HepG2 (cell line): ENCODE measurements around the gene KCNK18. TPM values are rescaled to one million over a fixed set of nuclear protein-coding genes. Genes with fewer than 3 reads are reported as not detected.

ENCODE experiments used
- ATAC-seq: fragments of 200-7000 bp; cut with Tn5 transposase; 3 replicates; pipeline ENCODE4 v1.9.1; 2020; ENCODE audit warnings: mild to moderate bottlenecking, moderate library complexity
- BruUV-seq: library from RNA; stranded (reverse); fragments of 400-500 nt; replicated peaks from 2 replicates; lab custom pipeline; 2021; lab: Mats Ljungman, UMichigan
- CTCF ChIA-PET: fragments of 300-600 bp; formaldehyde crosslinking; extraction: SDS; loops from one replicate; lab custom pipeline; 2021; ENCODE audit warnings: low total read pairs, inconsistent platforms, low intra/inter-chr PET ratio; lab: Yijun Ruan, JAX
- POLR2A ChIA-PET: fragments of 350-600 bp; sonication (Branson Sonifier 250); formaldehyde crosslinking; loops from one replicate; lab custom pipeline; 2020; ENCODE audit warnings: antibody characterized with exemption, inconsistent platforms; lab: Yijun Ruan, JAX
- DNase-seq: peaks from one replicate; pipeline ENCODE4 v3.0.0-alpha.2; 2015; ENCODE audit warnings: low spot score
- FAIRE-seq: peaks from 3 replicates; lab custom pipeline; 2011; peaks lifted over from hg19 to GRCh38; lab: Jason Lieb, UNC
- H2AFZ ChIP-seq: one replicate; pipeline ENCODE4 v1.6.1; 2011; ENCODE audit warnings: low read length, inconsistent platforms
- H3K27ac ChIP-seq: fragments of 300-600 bp; 3 replicates; pipeline ENCODE4 v1.8.0; 2011; ENCODE audit warnings: mixed run types, mild to moderate bottlenecking, mixed read lengths, low read length, inconsistent platforms; ENCODE audit not compliant: insufficient read depth; ENCODE audit errors: extremely low read length
- H3K27me3 ChIP-seq, 2 experiments: fragments of 200-600 bp in 1 of 2; 2 replicates in 1 of 2; 3 replicates in 1 of 2; pipeline versions ENCODE4 v1.6.0 to v1.8.0; 2011; ENCODE audit warnings: low read length in 2 of 2, mild to moderate bottlenecking in 2 of 2, moderate library complexity in 2 of 2, inconsistent platforms in 1 of 2; ENCODE audit not compliant: insufficient read depth in 2 of 2, control insufficient read depth in 1 of 2
- H3K36me3 ChIP-seq, 2 experiments: fragments of 200-600 bp in 1 of 2; replicated peaks in 1 of 2; 2 replicates in 1 of 2; 3 replicates in 1 of 2; pipeline versions ENCODE4 v1.5.1 to v1.8.0; 2011; ENCODE audit warnings: low read length in 2 of 2, inconsistent platforms in 1 of 2; ENCODE audit not compliant: insufficient read depth in 2 of 2, control insufficient read depth in 1 of 2
- H3K4me1 ChIP-seq: 2 replicates; pipeline ENCODE4 v1.5.1; 2012; ENCODE audit warnings: low read length, inconsistent platforms; ENCODE audit not compliant: insufficient read depth
- H3K4me2 ChIP-seq: 2 replicates; pipeline ENCODE4 v1.6.0; 2011; ENCODE audit warnings: low read depth, low read length, inconsistent platforms
- H3K4me3 ChIP-seq, 3 experiments: fragments of 200-600 bp in 1 of 3; sonication (generic), shearing (Covaris generic) in 1 of 3; replicated peaks in 1 of 3; 2 replicates each; pipeline ENCODE4 v1.5.1; 2011 to 2016; ENCODE audit warnings: low read length in 3 of 3, inconsistent platforms in 2 of 3, low read depth in 2 of 3, mild to moderate bottlenecking in 2 of 3, control low read depth in 1 of 3, mixed read lengths in 1 of 3; ENCODE audit not compliant: insufficient read depth in 1 of 3
- H3K79me2 ChIP-seq: one replicate; pipeline ENCODE4 v1.6.1; 2011; ENCODE audit warnings: low read length, inconsistent platforms; ENCODE audit not compliant: insufficient read depth
- H3K9ac ChIP-seq: 2 replicates; pipeline ENCODE4 v1.6.0; 2011; ENCODE audit warnings: mild to moderate bottlenecking, low read depth, low read length, inconsistent platforms; ENCODE audit not compliant: insufficient read depth
- H3K9me3 ChIP-seq: 2 replicates; pipeline ENCODE4 v1.5.1; 2012; ENCODE audit warnings: mild to moderate bottlenecking, low read length
- H4K20me1 ChIP-seq: 2 replicates; pipeline ENCODE4 v1.6.0; 2011; ENCODE audit warnings: inconsistent platforms, mild to moderate bottlenecking, low read length, moderate library complexity; ENCODE audit not compliant: insufficient read depth
- CEBPB ChIP-seq: IDR thresholded peaks from 2 replicates; pipeline ENCODE4 v1.6.1; 2011; ENCODE audit warnings: low read depth, low read length, improper control_type of control experiment, borderline replicate concordance
- CEBPG ChIP-seq: IDR thresholded peaks from 2 replicates; pipeline ENCODE4 v1.6.1; 2016
- GABPB1 ChIP-seq: IDR thresholded peaks from 2 replicates; pipeline ENCODE4 v1.6.1; 2016; ENCODE audit warnings: mild to moderate bottlenecking, missing genetic modification reagents, moderate library complexity, missing compliant biosample characterization
- MAFK ChIP-seq, 2 experiments: IDR thresholded peaks in 1 of 2; conservative IDR thresholded peaks in 1 of 2; 2 replicates each; pipeline ENCODE4 v1.6.1; 2011; ENCODE audit warnings: improper control_type of control experiment in 2 of 2, low read length in 2 of 2
- MAX ChIP-seq: IDR thresholded peaks from 2 replicates; pipeline ENCODE4 v1.6.1; 2012; ENCODE audit warnings: inconsistent platforms
- MXD1 ChIP-seq: sonication (generic); formaldehyde crosslinking; IDR thresholded peaks from 2 replicates; pipeline ENCODE4 v1.4.0; 2020; ENCODE audit warnings: mild to moderate bottlenecking, missing genetic modification reagents
- TCF12 ChIP-seq, 2 experiments: fragments of 450-650 bp in 1 of 2; sonication (generic) in 1 of 2; formaldehyde crosslinking in 1 of 2; IDR thresholded peaks; 2 replicates each; pipeline versions ENCODE4 v1.6.1 to v1.8.0; 2017 to 2022; ENCODE audit warnings: antibody characterized with exemption in 1 of 2, mild to moderate bottlenecking in 1 of 2, missing genetic modification reagents in 1 of 2, moderate library complexity in 1 of 2
- ZNF33B ChIP-seq: sonication (generic); formaldehyde crosslinking; IDR thresholded peaks from 2 replicates; pipeline ENCODE4 v1.5.1; 2020; ENCODE audit warnings: mild to moderate bottlenecking, missing genetic modification reagents
- ZNF580 ChIP-seq: IDR thresholded peaks from 2 replicates; pipeline ENCODE4 v1.6.1; 2016; ENCODE audit warnings: low read depth, borderline replicate concordance
- ZNF850 ChIP-seq: sonication (generic); formaldehyde crosslinking; conservative IDR thresholded peaks from 2 replicates; pipeline ENCODE4 v1.9.0; 2021; ENCODE audit warnings: mild to moderate bottlenecking, missing genetic modification reagents
- WGBS: methylation state at CpG from one replicate; pipeline ENCODE4 v1.1.6; 2017; ENCODE audit warnings: low lambda C conversion rate; 5-methylcytosine and 5-hydroxymethylcytosine counted together
- in situ Hi-C: cut with HindIII; loops from 2 replicates; pipeline ENCODE4 v1.10.0; 2017; ENCODE audit warnings: low pct_unique_long_range_greater_than_20kb; ENCODE audit not compliant: extremely low pct_ligation_motif_present
- intact Hi-C: fragments of 100-400 bp; cut with micrococcal nuclease; formaldehyde crosslinking; loops from one replicate; pipeline ENCODE4 v1.10.0; 2022; ENCODE audit not compliant: unreplicated experiment
- polyA plus RNA-seq, 8 experiments: library from polyadenylated mRNA; depleted of rRNA in 3 of 8; stranded (reverse) in 7 of 8; unstranded in 1 of 8; fragments of >200 nt; fragmentation: Illumina TruSeq in 4 of 8; extraction: Trizol in 4 of 8; gene quantifications; 2 replicates each; pipeline versions ENCODE4 v1.2.1 to v1.2.3, GENCODE V29; 2011 to 2016; ENCODE audit warnings: low read depth in 4 of 8, missing spikeins in 1 of 8, mixed read lengths in 1 of 8; ENCODE audit not compliant: insufficient read depth in 1 of 8
- total RNA-seq, 5 experiments: library from RNA; depleted of rRNA; stranded (reverse); fragments of >200 nt; fragmentation: Illumina TruSeq; extraction: Trizol; gene quantifications; 2 replicates each; pipeline ENCODE4 v1.2.3, GENCODE V29; 2016; ENCODE audit warnings: low read depth in 1 of 5

KCNK18 gene
- total and polyA plus RNA-seq, 2 of the 13 experiments (the other 11 are each of a cell fraction or from before 2014, with no cell fraction given), result not detected

- H3K36me3 ChIP-seq, result no peaks in the 10 kb centered on the region
- peaks cover 17% of the 10 kb centered on the region for H3K4me1 ChIP-seq
- FAIRE-seq (no peak), DNase-seq (no peak), ATAC-seq (no peak)
- peaks cover 0 to 24% of the 10 kb centered on the region in 2 experiments; a peak in 4 of 5 replicates for H3K27me3 ChIP-seq
- no peaks in the 10 kb centered on the region for H4K20me1 ChIP-seq
- H3K27ac ChIP-seq, result no peak overlapping the region
- no peak overlapping the region for H2AFZ ChIP-seq
- no peaks in the 10 kb centered on the region for H3K9me3 ChIP-seq
- H3K4me2 ChIP-seq, result no peak overlapping the region
- intact Hi-C loops, result no loop called here
- no peak for TF ChIP-seq ZNF850 (CRISPR knock-in tag)
- TF ChIP-seq GABPB1, result no peak
- no peak for TF ChIP-seq MAFK (conservative IDR thresholded peaks at IDR 0.05 in 1 of 2, IDR thresholded peaks at IDR 0.05 in 1 of 2; ENCODE audit: low read length in 2 of 2)
- TF ChIP-seq ZNF580, result no peak
- no peak for TF ChIP-seq MXD1 (CRISPR knock-in tag)
- no peak for TF ChIP-seq MAX
- no peak for TF ChIP-seq ZNF33B (CRISPR knock-in tag)
- no peaks in the 10 kb centered on the region for H3K79me2 ChIP-seq
- no peak overlapping the region for H3K4me3 ChIP-seq
- ChIA-PET CTCF (no interaction called here), POLR2A (no interaction called here)
- no TSS peak for BruUV-seq
- in situ Hi-C loops, result no loop called here
- H3K9ac ChIP-seq, result no peak overlapping the region
- WGBS, result 67% methylated on average over 4 of the region's 9 CpGs
Measured at GRCh38 chr10:117255835-117256460, 58.7 kb downstream of the KCNK18 start.

- no peaks in the 10 kb centered on the region for H3K9me3 ChIP-seq
- in situ Hi-C loops (no loop called here), intact Hi-C loops (no loop called here)
- no peak overlapping the region for H3K27ac ChIP-seq
- H3K4me2 ChIP-seq, result no peak overlapping the region
- no peak overlapping the region for H3K4me3 ChIP-seq
- H3K27me3 ChIP-seq, result peaks cover 0 to 26% of the 10 kb centered on the region in 2 experiments; a peak in 3 of 5 replicates
- H3K4me1 ChIP-seq, result peaks cover 19% of the 10 kb centered on the region
- FAIRE-seq, result no peak
- CTCF ChIA-PET, result no interaction called here
- TF ChIP-seq CEBPG (CRISPR knock-in tag) (peak; percentile 24; the same call in 1 of the 2 replicates), CEBPB (peak; percentile 84), TCF12 (IDR thresholded peaks at IDR 0.05) (no peak), TCF12 (CRISPR knock-in tag; IDR thresholded peaks at IDR 0.05) (no peak)
- H2AFZ ChIP-seq, result no peak overlapping the region
- POLR2A ChIA-PET, result no interaction called here
- no TSS peak for BruUV-seq
- H3K36me3 ChIP-seq, result no peaks in the 10 kb centered on the region
- no peaks in the 10 kb centered on the region for H4K20me1 ChIP-seq
- H3K9ac ChIP-seq, result no peak overlapping the region
- WGBS, result 6% methylated on average over 8 of the region's 10 CpGs
- no peak for DNase-seq
- H3K79me2 ChIP-seq, result no peaks in the 10 kb centered on the region
- ATAC-seq, result no peak
Measured at GRCh38 chr10:117256910-117257309, 59.6 kb downstream of the KCNK18 start.
